Right renal cortex interstitium (tissue), 3 donors: ENCODE data around the gene FBP2. TPM values are rescaled to one million over a fixed set of nuclear protein-coding genes. Genes with fewer than 3 reads are reported as not detected.
"Not testable (repeated sequence)": the region's sequence is repeated elsewhere in the genome, so short reads cannot be mapped to it uniquely, and the experiment has no call there.

Source experiments
- DNase-seq, 3 donors: peaks; one replicate each; pipeline ENCODE4 v3.0.0-alpha.2; 2013; ENCODE audit warnings: low read depth in 3 of 3, low spot score in 2 of 3
- polyA plus RNA-seq, 3 donors: library from polyadenylated mRNA; unstranded; fragments of 120-200 nt; gene quantifications; one replicate each; pipeline ENCODE4 v1.2.1, GENCODE V29; 2013; ENCODE audit not compliant: insufficient read length in 3 of 3

FBP2 gene
- polyA plus RNA-seq, 3 donors = 0.10 to 0.21 TPM; not detected in 1

GRCh38 chr9:94566550-94566949, 27.1 kb downstream of the FBP2 start:
- no peak for DNase-seq

GRCh38 chr9:94564279-94564678, 29.3 kb downstream of the FBP2 start:
- DNase-seq = not testable (repeated sequence)

GRCh38 chr9:94563548-94563947, 30.1 kb downstream of the FBP2 start:
- no peak for DNase-seq

- no peak for DNase-seq
Measured at GRCh38 chr9:94560237-94560636, 33.4 kb downstream of the FBP2 start.

- DNase-seq = no peak
Measured at GRCh38 chr9:94557376-94557775, 36.2 kb downstream of the FBP2 start.

GRCh38 chr9:94554439-94555331, 38.9 kb downstream of the FBP2 start, which contains the start of gene PCAT7:
TSS of gene PCAT7 (plus strand) at chr9:94555083.
- no peak for DNase-seq

GRCh38 chr9:94554078-94554438, 39.6 kb downstream of the FBP2 start:
- DNase-seq = no peak

GRCh38 chr9:94553029-94553938, 40.3 kb downstream of the FBP2 start:
- no peak for DNase-seq

GRCh38 chr9:94545940-94546339, 47.7 kb downstream of the FBP2 start:
- no peak for DNase-seq

- not testable (repeated sequence) for DNase-seq
Measured at GRCh38 chr9:94544335-94544734, 49.3 kb downstream of the FBP2 start.

GRCh38 chr9:94538908-94539307, 54.7 kb downstream of the FBP2 start:
- no peak for DNase-seq

GRCh38 chr9:94534901-94535300, 58.7 kb downstream of the FBP2 start:
- DNase-seq = no peak

GRCh38 chr9:94533601-94534000, 60.0 kb downstream of the FBP2 start:
- DNase-seq = no peak

GRCh38 chr9:94533155-94533554, 60.5 kb downstream of the FBP2 start:
- peak in 2 of 3 donors; percentile 13 to 36 for DNase-seq

GRCh38 chr9:94528886-94529285, 64.7 kb downstream of the FBP2 start:
- DNase-seq = no peak

GRCh38 chr9:94526951-94527350, 66.7 kb downstream of the FBP2 start:
- DNase-seq = no peak

- no peak for DNase-seq
Measured at GRCh38 chr9:94526271-94526670, 67.4 kb downstream of the FBP2 start.

GRCh38 chr9:94525396-94526035, 68.1 kb downstream of the FBP2 start:
- no peak for DNase-seq

GRCh38 chr9:94517254-94517653, 76.4 kb downstream of the FBP2 start:
- DNase-seq = no peak

GRCh38 chr9:94514722-94515121, 78.9 kb downstream of the FBP2 start:
- DNase-seq = no peak

GRCh38 chr9:94511955-94512265, 81.7 kb downstream of the FBP2 start:
- no peak for DNase-seq
